Activated T-helper 17 cell treated with anti-CD3 and anti-CD28 coated beads, Interleukin-2, amount 50 U/mL, for 72 hours (primary cell): ENCODE results near the gene UCK2. TPM values are rescaled to one million over a fixed set of nuclear protein-coding genes. Genes with fewer than 3 reads are reported as not detected.

Source experiments
- ATAC-seq: fragments of 150-1000 bp; cut with Tn5 transposase; replicated peaks from 2 replicates; pipeline ENCODE4 v1.10.0; 2021; ENCODE audit warnings: mild to moderate bottlenecking, moderate library complexity
- H3K27ac Mint-ChIP-seq: one replicate; pipeline ENCODE4 v1.8.0; 2022; ENCODE audit warnings: mixed read lengths
- H3K27me3 Mint-ChIP-seq: one replicate; pipeline ENCODE4 v1.8.0; 2022; ENCODE audit warnings: mixed read lengths
- H3K36me3 Mint-ChIP-seq: one replicate; pipeline ENCODE4 v1.8.0; 2022; ENCODE audit warnings: low read depth, mild to moderate bottlenecking, mixed read lengths
- H3K4me1 Mint-ChIP-seq: one replicate; pipeline ENCODE4 v1.8.0; 2022; ENCODE audit warnings: mixed read lengths
- H3K4me3 Mint-ChIP-seq: one replicate; pipeline ENCODE4 v1.8.0; 2022; ENCODE audit warnings: mild to moderate bottlenecking, mixed read lengths
- H3K9me3 Mint-ChIP-seq: one replicate; pipeline ENCODE4 v1.8.0; 2022; ENCODE audit warnings: mixed read lengths
- total RNA-seq, 2 donors: library from RNA; stranded (reverse); gene quantifications; one replicate each; pipeline ENCODE4 v1.2.3, GENCODE V29; 2022

The UCK2 gene
- total RNA-seq, 2 donors from 2014 or later: 30.7 to 74.2 TPM

DNA sequence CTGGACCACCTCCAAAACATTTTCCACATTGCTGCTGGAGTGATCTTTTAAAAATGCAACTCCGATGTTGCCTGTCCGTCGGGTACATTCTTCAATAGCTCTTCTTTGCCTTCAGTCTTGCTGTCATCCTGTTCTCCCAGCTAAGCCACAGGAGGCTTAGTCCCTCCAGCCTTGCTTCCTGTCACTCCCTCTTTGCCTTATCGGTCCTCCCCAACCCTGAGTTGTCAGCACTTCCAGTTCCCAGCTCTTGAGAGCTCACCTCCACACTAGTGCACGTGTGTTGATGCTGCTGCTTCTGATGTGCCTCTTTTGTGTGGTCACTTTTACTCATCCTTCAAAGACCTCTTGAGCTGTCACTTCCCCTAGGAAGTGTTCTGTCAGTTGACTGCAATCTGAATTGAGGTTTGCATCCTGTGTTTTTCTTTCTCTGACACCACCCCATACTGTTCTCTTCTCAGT, 15.3 kb downstream of the UCK2 start:
- Mint-ChIP-seq H3K4me1 (peaks cover 30% of the 10 kb centered on the region), H3K4me3 (peak overlapping the region; percentile 55), H3K27ac (peak overlapping the region; percentile 76), H3K36me3 (no peaks in the 10 kb centered on the region), H3K27me3 (no peaks in the 10 kb centered on the region), H3K9me3 (no peaks in the 10 kb centered on the region)
- ATAC-seq: peak; percentile 70

GRCh38 chr1:165843304-165843703, 15.9 kb downstream of the UCK2 start:
- Mint-ChIP-seq H3K4me3 (peak overlapping the region; percentile 55), H3K36me3 (no peaks in the 10 kb centered on the region), H3K4me1 (peaks cover 24% of the 10 kb centered on the region), H3K27ac (peak overlapping the region; percentile 76), H3K9me3 (no peaks in the 10 kb centered on the region), H3K27me3 (no peaks in the 10 kb centered on the region)
- ATAC-seq: no peak

GRCh38 chr1:165844114-165844798, 16.8 kb downstream of the UCK2 start:
- H3K4me3 Mint-ChIP-seq: no peak overlapping the region
- no peaks in the 10 kb centered on the region for H3K27me3 Mint-ChIP-seq
- ATAC-seq: no peak
- H3K36me3 Mint-ChIP-seq: no peaks in the 10 kb centered on the region
- no peak overlapping the region for H3K27ac Mint-ChIP-seq
- H3K9me3 Mint-ChIP-seq: no peaks in the 10 kb centered on the region
- H3K4me1 Mint-ChIP-seq: peaks cover 31% of the 10 kb centered on the region

DNA sequence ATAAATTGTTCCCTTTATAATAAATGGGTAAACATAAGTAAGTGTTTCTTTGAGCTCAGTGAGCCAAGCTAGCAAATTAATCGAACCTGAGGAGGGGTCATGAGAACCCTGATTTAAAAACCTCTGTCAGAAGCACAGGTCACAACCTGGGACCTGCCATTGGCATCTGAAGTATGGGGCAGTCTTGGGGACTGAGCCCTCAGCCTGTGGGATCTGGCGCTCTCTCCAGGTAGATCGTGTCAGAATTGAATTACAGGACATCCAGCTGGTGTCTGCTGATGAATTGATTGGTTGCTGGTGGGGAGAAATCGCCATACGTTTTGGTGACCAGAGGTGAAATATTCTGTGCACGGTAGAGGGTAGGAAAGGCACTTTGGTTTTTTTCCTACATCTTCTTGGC, 17.5 kb downstream of the UCK2 start:
- no peaks in the 10 kb centered on the region for H3K9me3 Mint-ChIP-seq
- H3K27ac Mint-ChIP-seq: no peak overlapping the region
- no peaks in the 10 kb centered on the region for H3K36me3 Mint-ChIP-seq
- H3K4me1 Mint-ChIP-seq: peaks cover 32% of the 10 kb centered on the region
- H3K27me3 Mint-ChIP-seq: no peaks in the 10 kb centered on the region
- no peak for ATAC-seq
- no peak overlapping the region for H3K4me3 Mint-ChIP-seq

- Mint-ChIP-seq H3K36me3 (no peaks in the 10 kb centered on the region), H3K4me1 (peaks cover 32% of the 10 kb centered on the region), H3K27me3 (no peaks in the 10 kb centered on the region), H3K4me3 (no peak overlapping the region), H3K9me3 (no peaks in the 10 kb centered on the region), H3K27ac (no peak overlapping the region)
- ATAC-seq: no peak
Measured at GRCh38 chr1:165845569-165845968, 18.2 kb downstream of the UCK2 start.

DNA sequence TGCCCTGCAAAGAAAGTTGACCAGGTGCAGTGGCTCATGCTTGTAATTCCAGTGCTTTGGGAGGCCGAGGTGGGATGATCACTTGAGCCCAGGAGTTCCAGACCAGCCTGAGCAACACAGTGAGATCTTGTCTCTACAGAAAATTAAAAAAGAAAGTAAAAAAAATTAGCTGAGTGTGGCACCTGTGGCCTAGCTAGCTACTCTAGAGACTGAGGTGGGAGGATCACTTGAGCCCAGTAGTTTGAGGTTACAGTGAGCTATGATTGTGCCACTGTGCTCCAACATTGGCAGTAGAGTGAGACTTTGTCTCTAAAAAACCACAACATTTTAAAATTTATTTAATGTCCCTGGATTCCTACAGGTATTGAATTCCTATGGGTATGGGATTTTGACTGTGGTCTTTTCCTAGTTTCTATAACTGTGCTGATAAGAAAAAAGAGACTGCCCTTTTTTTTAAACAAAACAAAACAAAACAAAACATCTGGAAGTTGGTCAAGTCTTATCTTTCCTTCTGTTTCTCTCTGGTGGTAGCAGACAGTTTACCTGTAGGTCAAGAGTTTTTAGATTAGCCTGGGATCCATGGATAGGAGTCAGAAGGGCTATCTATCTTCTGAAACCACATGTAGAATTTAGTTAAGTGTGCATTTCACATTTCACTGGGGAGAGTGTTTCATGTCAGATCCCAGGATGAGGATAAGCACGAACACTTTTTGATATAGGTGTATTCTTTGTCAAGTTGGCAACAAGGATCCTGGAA, 18.8 kb downstream of the UCK2 start:
- H3K4me1 Mint-ChIP-seq: peaks cover 34% of the 10 kb centered on the region
- H3K27ac Mint-ChIP-seq: no peak overlapping the region
- H3K4me3 Mint-ChIP-seq: no peak overlapping the region
- H3K27me3 Mint-ChIP-seq: no peaks in the 10 kb centered on the region
- no peaks in the 10 kb centered on the region for H3K36me3 Mint-ChIP-seq
- no peaks in the 10 kb centered on the region for H3K9me3 Mint-ChIP-seq
- no peak for ATAC-seq

- Mint-ChIP-seq H3K9me3 (no peaks in the 10 kb centered on the region), H3K36me3 (no peaks in the 10 kb centered on the region), H3K4me3 (no peak overlapping the region), H3K27ac (no peak overlapping the region), H3K27me3 (no peaks in the 10 kb centered on the region), H3K4me1 (peaks cover 27% of the 10 kb centered on the region)
- no peak for ATAC-seq
Measured at GRCh38 chr1:165847486-165847885, 20.1 kb downstream of the UCK2 start.

DNA sequence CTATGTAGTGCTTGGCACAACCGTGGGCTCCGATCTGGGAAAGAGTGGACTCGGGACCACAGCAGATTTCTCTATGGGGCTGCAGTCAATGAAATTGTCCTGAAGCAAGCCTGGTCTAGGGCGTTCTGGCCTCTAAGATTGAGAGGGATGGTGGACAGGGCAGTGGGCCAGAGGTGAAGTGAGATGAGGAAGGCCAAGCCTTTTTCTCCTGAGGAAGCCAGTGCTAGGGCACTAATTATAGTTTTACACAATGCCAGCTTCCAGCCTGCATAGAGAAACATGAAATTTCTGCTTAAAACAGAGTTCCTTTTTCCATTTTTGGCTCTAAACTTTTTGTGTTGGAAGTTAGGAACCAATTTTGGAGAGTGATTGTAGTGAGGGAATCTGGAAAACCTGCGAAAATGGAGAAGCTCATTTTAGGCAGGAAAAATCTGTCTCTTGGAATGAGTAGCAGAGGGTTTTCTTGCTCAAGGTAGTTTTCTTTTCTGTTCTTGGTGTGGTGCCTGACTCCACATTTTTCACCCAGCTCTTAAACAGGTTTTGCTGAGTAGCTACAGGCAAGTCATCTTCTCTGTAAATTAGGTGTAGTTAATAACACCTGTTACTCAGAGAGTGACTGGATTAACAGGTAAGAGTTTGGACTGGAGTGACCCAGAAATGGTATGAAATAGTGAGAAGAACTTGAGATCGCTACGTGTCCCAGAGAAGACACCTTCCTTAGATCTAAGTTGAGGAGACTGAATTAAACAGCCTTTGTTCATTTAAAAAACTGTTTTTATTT, 22.1 kb downstream of the UCK2 start:
- Mint-ChIP-seq H3K27me3 (no peaks in the 10 kb centered on the region), H3K9me3 (no peaks in the 10 kb centered on the region), H3K27ac (no peak overlapping the region), H3K36me3 (no peaks in the 10 kb centered on the region), H3K4me1 (peaks cover 21% of the 10 kb centered on the region), H3K4me3 (no peak overlapping the region)
- ATAC-seq: no peak

GRCh38 chr1:165851034-165851658, 23.7 kb downstream of the UCK2 start:
- peaks cover 25% of the 10 kb centered on the region for H3K4me1 Mint-ChIP-seq
- no peak overlapping the region for H3K27ac Mint-ChIP-seq
- no peaks in the 10 kb centered on the region for H3K36me3 Mint-ChIP-seq
- ATAC-seq: peak; percentile 65
- peak overlapping the region; percentile 29 for H3K4me3 Mint-ChIP-seq
- no peaks in the 10 kb centered on the region for H3K27me3 Mint-ChIP-seq
- no peaks in the 10 kb centered on the region for H3K9me3 Mint-ChIP-seq

DNA sequence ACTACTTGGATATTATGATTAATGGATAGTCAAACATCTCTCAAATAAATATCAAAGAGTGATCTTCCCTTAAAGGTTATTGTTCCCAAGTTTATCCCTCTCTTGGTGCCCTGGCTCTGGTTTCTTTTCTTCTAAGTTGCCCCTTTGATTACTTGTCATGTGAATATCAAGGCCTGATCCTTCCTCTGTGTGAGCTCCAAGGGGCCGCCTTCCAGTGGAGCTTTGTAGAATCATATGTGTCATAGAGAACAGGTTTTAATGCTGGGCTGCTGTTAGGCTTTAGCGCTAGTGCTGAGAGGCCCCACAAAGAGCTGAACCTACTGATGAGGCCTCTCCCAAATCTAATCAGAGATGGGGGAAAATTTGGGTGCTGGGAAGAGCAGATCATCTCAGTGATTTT, 25.5 kb downstream of the UCK2 start:
- H3K27me3 Mint-ChIP-seq: no peaks in the 10 kb centered on the region
- no peak overlapping the region for H3K27ac Mint-ChIP-seq
- H3K9me3 Mint-ChIP-seq: no peaks in the 10 kb centered on the region
- no peak for ATAC-seq
- H3K4me3 Mint-ChIP-seq: no peak overlapping the region
- H3K36me3 Mint-ChIP-seq: no peaks in the 10 kb centered on the region
- H3K4me1 Mint-ChIP-seq: peaks cover 34% of the 10 kb centered on the region

- no peak for ATAC-seq
- no peaks in the 10 kb centered on the region for H3K36me3 Mint-ChIP-seq
- no peak overlapping the region for H3K27ac Mint-ChIP-seq
- peaks cover 34% of the 10 kb centered on the region for H3K4me1 Mint-ChIP-seq
- no peaks in the 10 kb centered on the region for H3K27me3 Mint-ChIP-seq
- H3K9me3 Mint-ChIP-seq: no peaks in the 10 kb centered on the region
- H3K4me3 Mint-ChIP-seq: no peak overlapping the region
Measured at GRCh38 chr1:165853528-165854075, 26.2 kb downstream of the UCK2 start.

DNA sequence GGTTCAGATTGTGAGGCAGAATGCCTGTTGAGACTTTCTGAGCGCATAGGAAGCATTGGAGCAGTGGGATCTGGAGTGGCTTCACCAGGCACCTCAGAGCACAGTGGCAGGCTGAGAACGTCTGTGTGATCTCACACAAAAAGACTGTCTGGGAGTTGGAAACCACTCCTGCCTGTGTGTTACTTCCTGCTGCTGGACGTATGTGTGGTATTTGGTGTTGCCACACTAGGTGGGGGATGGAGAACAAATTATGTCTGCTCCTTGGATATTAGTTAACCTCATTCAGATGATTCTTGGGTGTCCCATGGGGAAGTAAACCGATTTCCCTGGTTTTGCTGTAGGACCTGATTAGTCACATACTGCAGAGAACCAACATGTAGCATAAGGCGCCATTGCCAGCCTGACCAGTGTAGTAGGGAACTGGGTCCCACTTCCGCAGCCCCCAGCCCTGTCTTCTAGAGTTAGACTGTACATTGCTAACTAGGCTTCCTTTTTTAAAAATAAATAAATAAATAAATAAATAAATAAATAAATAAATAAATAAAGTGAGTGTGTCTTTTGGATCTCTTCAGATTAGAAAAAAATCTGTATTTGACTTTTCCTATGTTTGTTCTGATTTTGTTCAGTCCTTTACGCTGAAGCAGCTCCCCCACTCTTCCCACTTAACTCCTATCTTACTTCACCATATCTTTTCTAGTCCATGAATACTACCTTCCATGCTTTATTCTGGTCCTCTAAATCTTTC, 26.9 kb downstream of the UCK2 start:
- no peaks in the 10 kb centered on the region for H3K36me3 Mint-ChIP-seq
- H3K27ac Mint-ChIP-seq: no peak overlapping the region
- H3K4me1 Mint-ChIP-seq: peaks cover 27% of the 10 kb centered on the region
- H3K9me3 Mint-ChIP-seq: no peaks in the 10 kb centered on the region
- no peak for ATAC-seq
- no peaks in the 10 kb centered on the region for H3K27me3 Mint-ChIP-seq
- H3K4me3 Mint-ChIP-seq: no peak overlapping the region

DNA sequence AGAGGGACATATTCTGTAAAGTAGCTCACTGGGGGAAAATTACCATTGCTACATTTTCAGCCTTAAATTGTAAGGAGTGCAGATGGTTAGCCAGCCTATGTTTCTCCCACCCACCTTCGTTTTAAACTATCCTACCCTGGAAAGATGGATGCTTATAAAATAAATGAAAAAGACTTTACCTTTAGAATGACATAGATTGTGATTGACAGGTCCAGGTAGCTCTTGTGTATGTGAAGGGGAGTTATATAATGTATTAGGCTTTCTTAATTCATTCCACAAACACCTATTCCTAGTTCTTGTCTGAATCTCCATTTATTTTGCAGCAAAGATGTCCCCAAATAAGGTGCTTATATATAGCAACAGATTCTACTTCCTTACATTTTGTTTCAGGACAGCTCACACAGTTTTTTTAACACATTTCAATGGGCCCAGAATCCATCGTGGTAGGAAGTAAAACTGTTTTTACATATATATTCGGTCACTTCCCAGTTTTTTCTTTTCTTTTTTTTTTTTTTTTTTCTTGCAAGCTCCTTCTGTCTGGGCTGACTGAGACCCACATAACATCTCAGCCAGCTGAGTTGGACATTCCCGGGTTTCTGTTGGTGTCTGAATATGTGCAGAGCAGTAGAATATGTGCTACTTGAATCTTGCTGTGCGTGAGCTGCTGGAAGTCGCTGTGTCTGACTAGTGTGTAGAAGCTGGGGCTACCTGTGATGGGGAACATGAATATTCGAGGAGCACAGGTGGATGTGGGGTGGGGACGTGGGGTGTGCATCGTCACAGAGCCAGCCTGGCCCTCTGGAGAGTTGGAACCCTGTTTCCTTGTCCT, 27.8 kb downstream of the UCK2 start:
- Mint-ChIP-seq H3K27ac (no peak overlapping the region), H3K36me3 (no peaks in the 10 kb centered on the region), H3K27me3 (no peaks in the 10 kb centered on the region), H3K4me3 (no peak overlapping the region), H3K4me1 (peaks cover 31% of the 10 kb centered on the region), H3K9me3 (no peaks in the 10 kb centered on the region)
- ATAC-seq: no peak
